KBM-7 (cell line): Measurements from ENCODE around the gene PCGF3.
"Not testable (repeated sequence)": the region's sequence is repeated elsewhere in the genome, so short reads cannot be mapped to it uniquely, and the experiment has no call there.

Source experiments
- DNase-seq: peaks from one replicate; pipeline ENCODE4 v3.0.0-alpha.2; 2015
- in situ Hi-C: fragments of 300-500 bp; cut with MboI; formaldehyde crosslinking; loops from 2 replicates; pipeline ENCODE4 v1.14.3; 2020; ENCODE audit warnings: low sequenced_read_pairs, low pct_unique_long_range_greater_than_20kb, mixed read lengths

PCGF3 gene

DNA sequence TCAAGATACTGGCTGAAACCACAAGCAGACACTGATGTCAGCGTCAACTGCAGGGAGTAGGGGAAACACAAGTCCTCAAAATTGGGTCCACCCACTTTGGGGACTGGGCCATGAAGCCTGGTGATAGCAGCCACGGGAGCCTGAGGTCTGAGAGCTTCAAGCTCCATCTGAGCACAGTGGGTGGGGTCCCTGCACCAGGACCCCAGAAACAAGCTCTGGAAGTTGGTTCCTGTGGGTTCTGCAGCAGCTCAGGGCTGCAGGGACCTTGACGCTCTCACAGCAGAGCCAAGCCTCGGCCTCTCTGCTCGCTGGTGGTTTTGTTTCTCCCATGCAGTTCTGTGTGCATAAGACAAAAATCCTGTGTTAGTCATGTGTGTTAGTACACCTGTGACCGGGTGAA, 65.8 kb downstream of the PCGF3 start:
- in situ Hi-C loops: no loop called here
- no peak for DNase-seq

DNA sequence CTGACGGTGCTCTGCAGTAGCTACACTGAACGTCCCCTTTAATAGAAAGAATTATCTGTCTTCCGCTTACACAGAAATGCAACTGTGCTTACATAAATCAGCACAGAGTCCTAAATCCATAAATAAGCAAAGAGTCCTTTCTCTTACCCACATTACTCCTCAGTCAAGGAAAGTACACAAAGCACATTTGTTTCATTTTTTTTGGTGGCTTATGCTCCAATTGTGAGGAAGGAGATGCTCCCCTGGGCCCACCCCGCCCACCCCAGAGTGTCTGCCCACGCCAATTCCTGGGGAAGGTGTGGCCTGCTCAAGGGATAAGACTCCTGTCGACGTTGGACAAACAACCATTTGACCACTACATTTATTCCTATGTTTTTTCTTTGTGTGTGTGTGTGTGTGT, 66.5 kb downstream of the PCGF3 start:
- in situ Hi-C loops: no loop called here
- DNase-seq: no peak

GRCh38 chr4:772776-773175, 67.1 kb downstream of the PCGF3 start:
- DNase-seq: no peak
- in situ Hi-C loops: no loop called here

DNA sequence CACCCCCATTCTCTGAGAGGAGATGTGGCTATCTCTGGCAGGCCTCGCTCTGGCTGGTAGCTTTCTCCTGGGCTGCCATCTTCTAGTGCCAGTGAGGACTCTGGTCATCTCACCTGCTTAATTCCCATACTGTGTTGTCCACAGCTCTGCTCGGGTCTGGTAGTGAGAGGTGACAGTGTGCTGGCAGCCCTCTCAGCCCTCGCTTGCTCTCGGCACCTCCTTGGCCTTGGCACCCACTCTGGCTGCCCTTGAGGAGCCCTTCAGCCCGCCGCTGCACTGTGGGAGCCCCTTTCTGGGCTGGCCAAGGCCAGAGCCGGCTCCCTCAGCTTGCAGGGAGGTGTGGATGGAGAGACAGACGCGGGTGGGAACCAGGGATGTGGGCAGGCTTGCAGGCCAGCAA, 67.6 kb downstream of the PCGF3 start:
- in situ Hi-C loops: no loop called here
- no peak for DNase-seq

GRCh38 chr4:774419-775092, 68.9 kb downstream of the PCGF3 start:
- DNase-seq, in situ Hi-C loops: not testable (repeated sequence)

DNA sequence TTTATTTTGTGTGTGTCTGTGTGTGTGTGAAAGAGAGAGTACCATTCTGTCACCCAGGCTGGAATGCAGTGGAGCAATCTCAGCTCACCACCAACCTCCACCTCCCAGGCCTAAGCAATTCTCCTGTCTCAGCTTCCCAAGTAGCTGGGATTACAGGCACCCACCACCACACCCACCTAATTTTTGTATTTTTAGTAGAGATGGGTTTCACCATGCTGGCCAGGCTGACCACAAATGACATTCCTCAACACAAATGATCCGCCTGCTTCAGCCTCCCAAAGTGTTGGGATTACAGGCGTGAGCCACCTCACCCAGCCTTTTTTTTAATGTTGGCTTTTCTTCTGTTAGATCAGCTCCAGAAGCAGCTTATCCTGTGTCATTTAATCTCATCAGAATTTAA, 69.9 kb downstream of the PCGF3 start:
- DNase-seq, in situ Hi-C loops: not testable (repeated sequence)

DNA sequence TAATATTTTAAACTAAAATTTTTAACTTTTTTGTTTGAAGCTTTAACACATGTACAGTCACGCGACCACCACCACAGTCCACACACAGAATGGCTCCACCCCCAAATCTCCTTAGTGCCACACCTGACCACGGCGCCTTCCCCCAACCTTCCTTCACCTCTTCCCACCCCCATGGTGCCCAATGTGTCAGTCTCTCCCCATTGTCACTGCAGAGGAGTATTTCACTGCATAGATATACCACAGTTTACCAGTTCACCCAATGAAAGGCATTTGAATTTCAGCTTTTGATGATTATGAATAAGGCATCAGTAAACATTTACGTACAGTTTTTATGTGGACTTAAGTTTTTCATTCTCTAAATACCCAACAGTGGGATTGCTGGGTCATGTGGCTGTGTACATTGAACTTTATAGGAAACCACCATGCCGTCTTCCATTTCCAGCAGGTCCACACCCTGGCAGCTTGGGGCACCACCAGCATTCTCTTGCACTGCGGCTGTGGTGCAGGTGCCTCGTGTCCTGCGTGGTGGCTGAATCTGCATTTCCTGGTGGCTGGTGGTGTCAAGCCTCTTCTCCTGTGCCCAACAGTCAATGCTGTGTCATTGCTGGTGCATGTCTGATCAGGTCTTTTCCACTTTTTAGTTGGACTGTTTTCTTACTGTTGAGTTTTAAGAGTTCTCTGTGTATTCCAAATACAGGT, 71.3 kb downstream of the PCGF3 start:
- no peak for DNase-seq
- in situ Hi-C loops: no loop called here

- no peak for DNase-seq
- in situ Hi-C loops: no loop called here
These were observed 72.1 kb downstream of the PCGF3 start for GRCh38 chr4:777520-778262.

DNA sequence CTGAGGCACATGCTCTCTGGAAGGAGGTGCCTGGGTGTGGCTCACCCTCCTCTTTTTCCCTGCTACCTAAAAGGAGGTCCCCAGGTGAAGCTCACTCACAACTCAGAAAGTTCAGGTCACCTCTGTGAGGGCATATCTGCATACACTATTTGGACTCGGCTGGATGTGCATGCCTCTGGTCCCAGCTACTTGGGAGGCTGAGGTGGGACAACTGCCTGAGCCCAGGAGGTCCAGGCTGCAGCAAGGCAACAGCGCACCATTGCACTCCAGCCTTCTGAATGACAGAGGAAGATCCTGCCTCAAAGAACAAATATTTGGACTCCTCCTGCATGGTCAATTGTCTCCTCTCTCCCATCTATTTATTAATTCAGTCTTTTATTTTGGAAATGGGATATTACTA, 73.9 kb downstream of the PCGF3 start:
- no peak for DNase-seq
- in situ Hi-C loops: no loop called here

DNA sequence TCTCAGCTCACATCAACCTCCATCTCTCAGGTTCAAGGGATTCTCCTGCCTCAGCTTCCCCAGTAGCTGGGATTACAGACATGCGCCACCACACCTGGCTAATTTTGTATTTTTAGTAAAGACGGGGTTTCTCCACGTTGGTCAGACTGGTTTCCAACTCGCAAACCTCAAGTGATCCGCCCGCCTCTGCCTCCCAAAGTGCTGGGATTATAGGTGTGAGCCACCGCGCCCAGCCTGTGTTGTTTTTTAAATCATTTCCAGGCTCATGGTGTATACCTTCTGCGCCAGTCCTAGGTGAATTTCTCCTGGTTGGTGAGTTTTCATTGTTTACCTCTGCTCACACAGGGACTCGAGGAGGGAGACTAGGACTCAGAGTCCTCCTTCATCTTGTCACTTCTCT, 74.6 kb downstream of the PCGF3 start:
- in situ Hi-C loops, DNase-seq: not testable (repeated sequence)

DNA sequence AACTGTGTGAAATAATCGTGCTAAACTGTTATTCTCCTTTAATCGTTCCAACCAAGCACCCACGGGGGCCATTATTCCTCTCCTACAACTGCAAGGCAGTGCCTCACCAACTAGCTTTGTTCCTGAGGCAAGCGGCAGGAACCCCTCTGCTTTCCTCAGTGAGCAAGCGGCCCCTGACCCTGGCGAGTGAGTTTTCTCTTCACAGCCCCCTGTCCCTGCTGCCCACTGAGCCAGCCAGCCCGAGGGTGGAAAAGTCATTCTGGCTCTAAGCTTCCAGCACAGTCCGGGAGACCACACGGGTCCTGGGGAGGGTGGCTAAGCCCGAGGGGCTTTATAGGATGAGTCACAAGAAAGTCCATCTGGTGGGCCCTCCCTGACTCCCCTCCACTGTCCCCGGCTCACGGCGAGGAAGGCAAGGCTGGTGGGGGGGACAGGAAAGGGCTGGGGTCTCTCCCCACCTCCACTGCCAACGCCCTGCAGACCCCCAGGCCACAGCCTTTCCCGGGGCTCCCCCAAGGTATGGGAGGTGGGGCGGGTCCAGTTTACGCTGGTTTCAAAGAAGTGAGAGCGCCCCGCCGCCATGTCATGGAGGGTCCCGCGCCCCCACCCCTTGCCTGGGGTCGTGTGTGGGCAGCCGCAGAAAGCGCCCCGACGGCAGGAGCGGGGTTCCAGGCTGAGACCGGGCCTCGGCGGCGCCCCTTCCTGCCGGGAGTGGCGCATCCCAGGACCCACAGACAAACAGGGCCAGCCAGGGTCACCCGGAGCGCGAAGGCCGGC, 75.3 kb downstream of the PCGF3 start:
- in situ Hi-C loops: no loop called here
- no peak for DNase-seq

- in situ Hi-C loops: no loop called here
- peak; percentile 100 for DNase-seq
These were observed 76.0 kb downstream of the PCGF3 start for GRCh38 chr4:781493-782216.

GRCh38 chr4:784401-785331, 79.0 kb downstream of the PCGF3 start:
- in situ Hi-C loops: no loop called here
- DNase-seq: no peak

DNA sequence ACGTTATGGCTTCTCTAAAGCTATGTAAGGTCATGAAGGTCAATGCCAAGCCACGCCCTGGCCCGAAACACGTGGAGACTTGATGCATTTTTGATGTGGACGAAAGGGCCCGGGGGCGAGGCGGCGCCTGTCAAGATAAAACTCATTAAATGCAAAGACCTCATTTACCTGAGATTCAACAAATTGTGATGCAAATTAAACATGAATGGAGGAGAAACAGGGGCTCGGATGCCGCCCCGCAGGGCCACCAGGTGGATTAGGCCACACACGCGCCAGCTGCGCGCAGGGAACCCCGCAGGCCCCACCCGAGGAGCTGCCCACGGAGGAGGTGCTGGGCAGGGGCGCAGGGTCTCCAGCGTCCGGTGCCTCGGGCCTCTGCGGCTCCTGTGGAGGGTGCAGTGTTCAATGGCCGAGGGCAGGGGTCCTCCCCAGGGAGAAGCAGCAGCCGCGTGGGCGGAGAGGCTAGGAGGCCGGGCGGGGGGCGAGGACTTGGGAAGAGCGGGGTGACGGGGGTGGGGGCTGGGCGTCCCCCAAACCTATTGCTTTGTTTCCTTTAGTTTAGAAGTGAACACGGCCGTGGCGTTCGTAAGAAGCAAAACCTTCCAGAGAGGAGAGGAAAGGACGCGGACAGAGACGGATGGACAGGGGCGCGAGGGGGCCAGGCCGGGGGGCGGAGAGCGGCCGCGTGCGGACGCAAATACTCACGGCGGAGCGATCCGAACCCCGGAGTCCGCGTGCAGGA, 79.9 kb downstream of the PCGF3 start:
- no peak for DNase-seq
- in situ Hi-C loops: no loop called here

GRCh38 chr4:786074-786741, 80.6 kb downstream of the PCGF3 start:
- in situ Hi-C loops: no loop called here
- DNase-seq: no peak

- DNase-seq: no peak
- in situ Hi-C loops: no loop called here
These were observed 81.2 kb downstream of the PCGF3 start for GRCh38 chr4:786861-787300.

- in situ Hi-C loops: no loop called here
These were observed 81.9 kb downstream of the PCGF3 start for GRCh38 chr4:787561-787981.

More at GRCh38 chr4:787561-787981, 81.9 kb downstream of the PCGF3 start:
- no peak for DNase-seq
